NB4 (cell line): ENCODE data around the gene TTLL5.

Experiments
- CTCF ChIP-seq: IDR thresholded peaks from one replicate; pipeline ENCODE4 v1.5.1; 2012; ENCODE audit warnings: low read depth, low read length
- MYC ChIP-seq: IDR thresholded peaks from 2 replicates; pipeline ENCODE4 v1.6.1; 2011; ENCODE audit warnings: low read depth, low read length
- POLR2A ChIP-seq: IDR thresholded peaks from 2 replicates; pipeline ENCODE4 v1.6.1; 2011; ENCODE audit warnings: mild to moderate bottlenecking; ENCODE audit not compliant: insufficient read length; ENCODE audit errors: extremely low read depth
- TF ChIP-seq, protein P1 (sequence below): IDR thresholded peaks from 2 replicates; pipeline ENCODE4 v1.6.1; 2011; ENCODE audit warnings: low read depth, low read length

GRCh38 chr14:75928690-75929181, 267.7 kb downstream of the TTLL5 start:
- TF ChIP-seq CTCF (no peak), POLR2A (no peak), MYC (no peak)
- TF ChIP-seq, protein P1, sequence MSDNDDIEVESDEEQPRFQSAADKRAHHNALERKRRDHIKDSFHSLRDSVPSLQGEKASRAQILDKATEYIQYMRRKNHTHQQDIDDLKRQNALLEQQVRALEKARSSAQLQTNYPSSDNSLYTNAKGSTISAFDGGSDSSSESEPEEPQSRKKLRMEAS = no peak
